DOHH2 (cell line): Measurements from ENCODE around the gene YWHAQ.

ENCODE experiments used
- CTCF ChIP-seq: fragments of 200-600 bp; sonication (generic); IDR thresholded peaks from one replicate; pipeline ENCODE4 v1.5.1; 2014; ENCODE audit warnings: antibody characterized with exemption, mild to moderate bottlenecking, low read depth, low read length; ENCODE audit not compliant: poor library complexity, severe bottlenecking
- EZH2phosphoT487 ChIP-seq: fragments of 200-600 bp; sonication (generic); IDR thresholded peaks from 2 replicates; pipeline ENCODE4 v1.6.1; 2017; ENCODE audit warnings: borderline replicate concordance, mild to moderate bottlenecking, antibody characterized with exemption, low read length, moderate library complexity, mixed read lengths

GRCh38 chr2:9654452-9655100, 23.8 kb upstream of the YWHAQ start:
- no peak for TF ChIP-seq CTCF
- no peak for TF ChIP-seq EZH2phosphoT487
